HEK293 (cell line): Measurements from ENCODE around the gene MAPT.

Experiments used
- CTCF ChIA-PET: fragments of 350-600 bp; formaldehyde crosslinking; extraction: SDS; loops from one replicate; lab custom pipeline; 2021; ENCODE audit warnings: antibody characterized with exemption; lab: Yijun Ruan, JAX
- POLR2A ChIA-PET: fragments of 300-600 bp; formaldehyde crosslinking; extraction: SDS; loops from one replicate; lab custom pipeline; 2020; ENCODE audit warnings: antibody characterized with exemption, inconsistent platforms; lab: Yijun Ruan, JAX
- H3K27ac ChIP-seq: fragments of 200-500 bp; sonication (Bioruptor generic); 2 replicates; pipeline ENCODE4 v1.5.1; 2014; ENCODE audit warnings: low read depth, low read length, control low read depth, inconsistent platforms; ENCODE audit errors: extremely low read depth
- H3K36me3 ChIP-seq, 2 experiments: fragments of 200-500 bp in 1 of 2; sonication (Bioruptor generic) in 1 of 2; 1 replicate in 1 of 2; 2 replicates in 1 of 2; pipeline ENCODE4 v1.5.1; 2014 to 2017; ENCODE audit warnings: inconsistent platforms in 2 of 2, low read length in 2 of 2; ENCODE audit not compliant: control insufficient read depth in 2 of 2, insufficient read depth in 1 of 2
- H3K4me1 ChIP-seq: fragments of 200-500 bp; sonication (Bioruptor generic); 2 replicates; pipeline ENCODE4 v1.5.1; 2014; ENCODE audit warnings: mild to moderate bottlenecking, low read length, inconsistent platforms; ENCODE audit not compliant: control insufficient read depth, insufficient read depth
- H3K4me3 ChIP-seq: 2 replicates; pipeline ENCODE4 v1.5.1; 2011; ENCODE audit warnings: low read depth, mild to moderate bottlenecking, control low read depth, low read length, moderate library complexity
- H3K9me3 ChIP-seq: fragments of 200-500 bp; sonication (Bioruptor generic); 2 replicates; pipeline ENCODE4 v1.5.1; 2014; ENCODE audit warnings: low read depth, low read length, inconsistent platforms; ENCODE audit not compliant: control insufficient read depth, insufficient read depth
- GLI2 ChIP-seq: fragments of 450-650 bp; formaldehyde crosslinking; IDR thresholded peaks from 2 replicates; pipeline ENCODE4; 2017; ENCODE audit warnings: missing biosample characterization, missing genetic modification characterization, low read depth, borderline replicate concordance
- GLI4 ChIP-seq: fragments of 450-650 bp; formaldehyde crosslinking; IDR thresholded peaks from 2 replicates; pipeline ENCODE4 v1.5.1; 2016; ENCODE audit warnings: missing biosample characterization, missing genetic modification characterization
- GLIS1 ChIP-seq: fragments of 450-650 bp; formaldehyde crosslinking; IDR thresholded peaks from 2 replicates; pipeline ENCODE4 v1.5.1; 2016; ENCODE audit warnings: missing biosample characterization, missing genetic modification characterization
- HOXA7 ChIP-seq: sonication (generic); formaldehyde crosslinking; IDR thresholded peaks from 2 replicates; pipeline ENCODE4 v1.8.1; 2022; ENCODE audit warnings: missing genetic modification reagents, borderline replicate concordance
- OVOL3 ChIP-seq: fragments of 450-650 bp; formaldehyde crosslinking; IDR thresholded peaks from 2 replicates; pipeline ENCODE4 v1.5.1; 2016; ENCODE audit warnings: missing biosample characterization, missing genetic modification characterization
- TCF7L2 ChIP-seq: IDR thresholded peaks from 2 replicates; pipeline ENCODE4 v1.6.1; 2011; ENCODE audit warnings: low read depth, mild to moderate bottlenecking, inconsistent platforms, low read length, moderate library complexity, borderline replicate concordance
- ZBTB7A ChIP-seq: fragments of 450-650 bp; formaldehyde crosslinking; IDR thresholded peaks from 2 replicates; pipeline ENCODE4 v1.5.1; 2016; ENCODE audit warnings: low read depth, missing biosample characterization, missing genetic modification characterization
- ZFP41 ChIP-seq: fragments of 450-650 bp; formaldehyde crosslinking; IDR thresholded peaks from 2 replicates; pipeline ENCODE4 v1.5.1; 2016; ENCODE audit warnings: missing biosample characterization, missing genetic modification characterization, borderline replicate concordance
- ZIC2 ChIP-seq: fragments of 450-650 bp; formaldehyde crosslinking; IDR thresholded peaks from 2 replicates; pipeline ENCODE4 v1.5.1; 2016; ENCODE audit warnings: missing biosample characterization, missing genetic modification characterization
- ZNF175 ChIP-seq: fragments of 450-650 bp; formaldehyde crosslinking; IDR thresholded peaks from 2 replicates; pipeline ENCODE4 v1.5.1; 2016; ENCODE audit warnings: missing biosample characterization, missing genetic modification characterization
- ZNF221 ChIP-seq: fragments of 450-650 bp; formaldehyde crosslinking; IDR thresholded peaks from 2 replicates; pipeline ENCODE4 v1.5.1; 2017; ENCODE audit warnings: missing biosample characterization, missing genetic modification characterization, borderline replicate concordance
- ZNF223 ChIP-seq: fragments of 450-650 bp; formaldehyde crosslinking; IDR thresholded peaks from 2 replicates; pipeline ENCODE4 v1.5.1; 2016; ENCODE audit warnings: missing biosample characterization, missing genetic modification characterization
- ZNF26 ChIP-seq: fragments of 450-650 bp; formaldehyde crosslinking; IDR thresholded peaks from 2 replicates; pipeline ENCODE4 v1.5.1; 2016; ENCODE audit warnings: missing biosample characterization, missing genetic modification characterization
- ZNF37A ChIP-seq: fragments of 450-650 bp; IDR thresholded peaks from 2 replicates; pipeline ENCODE4 v1.5.1; 2018; ENCODE audit warnings: missing biosample characterization, missing genetic modification characterization
- ZNF416 ChIP-seq: fragments of 450-650 bp; formaldehyde crosslinking; IDR thresholded peaks from 2 replicates; pipeline ENCODE4 v1.5.1; 2016; ENCODE audit warnings: missing biosample characterization, missing genetic modification characterization
- ZNF488 ChIP-seq: fragments of 450-650 bp; formaldehyde crosslinking; IDR thresholded peaks from 2 replicates; pipeline ENCODE4 v1.5.1; 2016; ENCODE audit warnings: missing biosample characterization, missing genetic modification characterization
- ZNF501 ChIP-seq: fragments of 450-650 bp; formaldehyde crosslinking; IDR thresholded peaks from 2 replicates; pipeline ENCODE4 v1.5.1; 2016; ENCODE audit warnings: missing biosample characterization, missing genetic modification characterization
- ZNF558 ChIP-seq: fragments of 450-650 bp; formaldehyde crosslinking; IDR thresholded peaks from 2 replicates; pipeline ENCODE4 v1.5.1; 2016; ENCODE audit warnings: missing biosample characterization, missing genetic modification characterization
- ZNF692 ChIP-seq: fragments of 450-650 bp; formaldehyde crosslinking; IDR thresholded peaks from 2 replicates; pipeline ENCODE4 v1.5.1; 2016; ENCODE audit warnings: missing biosample characterization, missing genetic modification characterization
- ZNF837 ChIP-seq: fragments of 450-650 bp; formaldehyde crosslinking; IDR thresholded peaks from 2 replicates; pipeline ENCODE4 v1.5.1; 2016; ENCODE audit warnings: missing biosample characterization, missing genetic modification characterization

MAPT gene

GRCh38 chr17:46025060-46025459 lies 130.7 kb downstream of the MAPT start:
- CTCF ChIA-PET, result no interaction called here
- POLR2A ChIA-PET, result no interaction called here

GRCh38 chr17:46025510-46026165 lies 131.3 kb downstream of the MAPT start:
- POLR2A ChIA-PET, result no interaction called here
- TF ChIP-seq ZNF501 (tag by site-specific recombination) (no peak), TCF7L2 (no peak), GLI2 (tag by site-specific recombination) (no peak), ZIC2 (tag by site-specific recombination) (peak; percentile 41; the same call in 1 of the 2 replicates), ZNF37A (no peak), GLIS1 (tag by site-specific recombination) (no peak), ZNF416 (tag by site-specific recombination) (no peak)
- CTCF ChIA-PET, result interaction anchor here (0.6 kb wide), 1 partner anchor 1005 kb away, joined by 8 read pairs; no protein-coding TSS in a partner anchor

More at GRCh38 chr17:46025060-46025459, 130.7 kb downstream of the MAPT start:
- Histone ChIP-seq H3K9me3 (no peaks in the 10 kb centered on the region), H3K4me1 (no peaks in the 10 kb centered on the region)
- TF ChIP-seq ZNF692 (tag by site-specific recombination), result no peak
- TF ChIP-seq GLIS1 (tag by site-specific recombination), result no peak
- TF ChIP-seq ZFP41 (tag by site-specific recombination), result no peak
- TF ChIP-seq ZNF488, result no peak
- TF ChIP-seq ZNF558 (tag by site-specific recombination), result no peak
- TF ChIP-seq ZNF223, result no peak
- no peak for TF ChIP-seq ZNF221 (tag by site-specific recombination)
- no peak for TF ChIP-seq HOXA7
- no peak for TF ChIP-seq ZNF837 (tag by site-specific recombination)
- TF ChIP-seq OVOL3 (tag by site-specific recombination), result no peak
- no peak for TF ChIP-seq ZBTB7A (tag by site-specific recombination)
- no peak for TF ChIP-seq GLI4
- TF ChIP-seq ZNF175 (tag by site-specific recombination), result no peak
- TF ChIP-seq ZNF26 (tag by site-specific recombination), result no peak
- TF ChIP-seq, all 188 proteins: peak for 0
- H3K4me3 ChIP-seq, result no peak overlapping the region
- H3K36me3 ChIP-seq, result peaks cover 3 to 61% of the 10 kb centered on the region in 2 experiments; a peak in 1 of 3 replicates
- no peak overlapping the region for H3K27ac ChIP-seq

More at GRCh38 chr17:46025510-46026165, 131.3 kb downstream of the MAPT start:
- Histone ChIP-seq H3K36me3 (peaks cover 3 to 67% of the 10 kb centered on the region in 2 experiments; a peak in 1 of 3 replicates), H3K27ac (no peak overlapping the region), H3K9me3 (no peaks in the 10 kb centered on the region), H3K4me3 (no peak overlapping the region), H3K4me1 (no peaks in the 10 kb centered on the region)
